Mucosa of stomach (tissue), 1 donor: ENCODE data around the gene TTC23L.

Source experiments
- H3K27me3 ChIP-seq: one replicate; pipeline ENCODE4 v1.7.0; 2013; ENCODE audit warnings: mild to moderate bottlenecking, low read length; ENCODE audit not compliant: control insufficient read depth, insufficient read depth
- H3K36me3 ChIP-seq: one replicate; pipeline ENCODE4 v1.7.0; 2013; ENCODE audit warnings: low read length; ENCODE audit not compliant: control insufficient read depth, insufficient read depth
- H3K4me1 ChIP-seq: one replicate; pipeline ENCODE4 v1.7.0; 2013; ENCODE audit warnings: mild to moderate bottlenecking, low read length; ENCODE audit not compliant: control insufficient read depth, insufficient read depth
- H3K4me3 ChIP-seq: one replicate; pipeline ENCODE4 v1.7.0; 2013; ENCODE audit warnings: low read length
- H3K9ac ChIP-seq: one replicate; pipeline ENCODE4 v1.7.0; 2013; ENCODE audit warnings: mild to moderate bottlenecking, low read length, moderate library complexity
- H3K9me3 ChIP-seq: one replicate; pipeline ENCODE4 v1.7.0; 2013; ENCODE audit warnings: mild to moderate bottlenecking, low read length, moderate library complexity; ENCODE audit not compliant: control insufficient read depth
- donor health status: Pancreatic carcinoma.

TTC23L gene

GRCh38 chr5:34889394-34889793 is 50.4 kb downstream of the TTC23L start:
- Histone ChIP-seq H3K9ac (no peak overlapping the region), H3K4me3 (no peak overlapping the region), H3K36me3 (no peaks in the 10 kb centered on the region), H3K4me1 (no peaks in the 10 kb centered on the region), H3K9me3 (no peaks in the 10 kb centered on the region), H3K27me3 (no peaks in the 10 kb centered on the region)

- Histone ChIP-seq H3K27me3 (no peaks in the 10 kb centered on the region), H3K9ac (no peak overlapping the region), H3K4me1 (no peaks in the 10 kb centered on the region), H3K4me3 (no peak overlapping the region), H3K36me3 (no peaks in the 10 kb centered on the region), H3K9me3 (no peaks in the 10 kb centered on the region)
Measured at GRCh38 chr5:34891981-34892380, 53.0 kb downstream of the TTC23L start.

- Histone ChIP-seq H3K27me3 (no peaks in the 10 kb centered on the region), H3K4me3 (no peak overlapping the region), H3K4me1 (no peaks in the 10 kb centered on the region), H3K36me3 (no peaks in the 10 kb centered on the region), H3K9ac (no peak overlapping the region), H3K9me3 (no peaks in the 10 kb centered on the region)
Measured at GRCh38 chr5:34892414-34892813, 53.5 kb downstream of the TTC23L start.

GRCh38 chr5:34894716-34895115 is 55.8 kb downstream of the TTC23L start:
- H3K9ac ChIP-seq = no peak overlapping the region
- H3K27me3 ChIP-seq = no peaks in the 10 kb centered on the region
- H3K4me3 ChIP-seq = no peak overlapping the region
- H3K4me1 ChIP-seq = no peaks in the 10 kb centered on the region
- H3K9me3 ChIP-seq = no peaks in the 10 kb centered on the region
- H3K36me3 ChIP-seq = no peaks in the 10 kb centered on the region

GRCh38 chr5:34895641-34896419 is 56.9 kb downstream of the TTC23L start:
- H3K4me3 ChIP-seq = no peak overlapping the region

GRCh38 chr5:34897646-34898045 is 58.7 kb downstream of the TTC23L start:
- H3K4me1 ChIP-seq = no peaks in the 10 kb centered on the region
- no peaks in the 10 kb centered on the region for H3K9me3 ChIP-seq
- H3K27me3 ChIP-seq = no peaks in the 10 kb centered on the region
- no peak overlapping the region for H3K9ac ChIP-seq
- H3K4me3 ChIP-seq = no peak overlapping the region
- H3K36me3 ChIP-seq = no peaks in the 10 kb centered on the region

More at GRCh38 chr5:34895641-34896419, 56.9 kb downstream of the TTC23L start:
- no peak overlapping the region for H3K9ac ChIP-seq
- H3K27me3 ChIP-seq = no peaks in the 10 kb centered on the region
- H3K36me3 ChIP-seq = no peaks in the 10 kb centered on the region
- H3K4me1 ChIP-seq = no peaks in the 10 kb centered on the region
- H3K9me3 ChIP-seq = no peaks in the 10 kb centered on the region

GRCh38 chr5:34898258-34898895 is 59.4 kb downstream of the TTC23L start:
- Histone ChIP-seq H3K36me3 (no peaks in the 10 kb centered on the region), H3K4me3 (no peak overlapping the region)

GRCh38 chr5:34899066-34899465 is 60.1 kb downstream of the TTC23L start:
- Histone ChIP-seq H3K9me3 (no peaks in the 10 kb centered on the region), H3K36me3 (no peaks in the 10 kb centered on the region), H3K4me3 (no peak overlapping the region), H3K27me3 (no peaks in the 10 kb centered on the region), H3K9ac (no peak overlapping the region), H3K4me1 (no peaks in the 10 kb centered on the region)

More at GRCh38 chr5:34898258-34898895, 59.4 kb downstream of the TTC23L start:
- no peaks in the 10 kb centered on the region for H3K4me1 ChIP-seq
- H3K9ac ChIP-seq = no peak overlapping the region
- no peaks in the 10 kb centered on the region for H3K9me3 ChIP-seq
- no peaks in the 10 kb centered on the region for H3K27me3 ChIP-seq

- H3K4me3 ChIP-seq = no peak overlapping the region
- H3K9me3 ChIP-seq = no peaks in the 10 kb centered on the region
- H3K36me3 ChIP-seq = no peaks in the 10 kb centered on the region
- H3K4me1 ChIP-seq = no peaks in the 10 kb centered on the region
- no peaks in the 10 kb centered on the region for H3K27me3 ChIP-seq
- no peak overlapping the region for H3K9ac ChIP-seq
Measured at GRCh38 chr5:34900652-34901051, 61.7 kb downstream of the TTC23L start.

- Histone ChIP-seq H3K36me3 (no peaks in the 10 kb centered on the region), H3K9me3 (no peaks in the 10 kb centered on the region), H3K4me1 (no peaks in the 10 kb centered on the region), H3K9ac (no peak overlapping the region), H3K27me3 (no peaks in the 10 kb centered on the region), H3K4me3 (no peak overlapping the region)
Measured at GRCh38 chr5:34903260-34903659, 64.3 kb downstream of the TTC23L start.

GRCh38 chr5:34905564-34905963 is 66.6 kb downstream of the TTC23L start:
- H3K4me1 ChIP-seq = no peaks in the 10 kb centered on the region
- H3K9me3 ChIP-seq = no peaks in the 10 kb centered on the region
- no peaks in the 10 kb centered on the region for H3K27me3 ChIP-seq
- H3K9ac ChIP-seq = no peak overlapping the region
- H3K36me3 ChIP-seq = no peaks in the 10 kb centered on the region
- H3K4me3 ChIP-seq = no peak overlapping the region

- no peak overlapping the region for H3K4me3 ChIP-seq
- no peak overlapping the region for H3K9ac ChIP-seq
- no peaks in the 10 kb centered on the region for H3K27me3 ChIP-seq
- H3K36me3 ChIP-seq = peaks cover 4% of the 10 kb centered on the region
- no peaks in the 10 kb centered on the region for H3K9me3 ChIP-seq
- H3K4me1 ChIP-seq = no peaks in the 10 kb centered on the region
Measured at GRCh38 chr5:34913072-34913471, 74.1 kb downstream of the TTC23L start.
